CD14-positive monocyte (primary cell): Measurements from ENCODE around the gene DYNC1H1. TPM values are rescaled to one million over a fixed set of nuclear protein-coding genes. Genes with fewer than 3 reads are reported as not detected.

ENCODE experiments used
- DNase-seq, 3 donors: peaks; one replicate each; pipeline ENCODE4 v3.0.0-alpha.2; 2011 to 2022
- H2AFZ ChIP-seq: 2 replicates; pipeline ENCODE4 v1.6.0; 2012; ENCODE audit warnings: mild to moderate bottlenecking, low read depth, low read length, inconsistent platforms; ENCODE audit not compliant: insufficient read depth, poor library complexity, severe bottlenecking
- H3K27ac ChIP-seq, 2 donors: 1 replicate in 1 of 2; 2 replicates in 1 of 2; pipeline ENCODE4 v1.5.1; 2012 to 2013; ENCODE audit warnings: low read length in 2 of 2, control low read depth in 1 of 2, inconsistent platforms in 1 of 2, low read depth in 1 of 2, mild to moderate bottlenecking in 1 of 2
- H3K27me3 ChIP-seq, 2 donors: one replicate each; pipeline versions ENCODE4 v1.6.0 to v1.6.1; 2011 to 2013; ENCODE audit warnings: low read length in 2 of 2; ENCODE audit not compliant: control insufficient read depth in 2 of 2, insufficient read depth in 2 of 2
- H3K36me3 ChIP-seq, 2 donors: replicated peaks in 1 of 2; 1 replicate in 1 of 2; 2 replicates in 1 of 2; pipeline versions ENCODE4 v1.5.1 to v1.6.1; 2012 to 2013; ENCODE audit warnings: low read length in 2 of 2, control low read depth in 1 of 2, inconsistent platforms in 1 of 2, mild to moderate bottlenecking in 1 of 2; ENCODE audit not compliant: insufficient read depth in 2 of 2, control insufficient read depth in 1 of 2
- H3K4me1 ChIP-seq, 2 donors: 1 replicate in 1 of 2; 2 replicates in 1 of 2; pipeline versions ENCODE4 v1.5.1 to v1.6.1; 2012 to 2013; ENCODE audit warnings: low read length in 2 of 2, control low read depth in 1 of 2, inconsistent platforms in 1 of 2, mild to moderate bottlenecking in 1 of 2, moderate library complexity in 1 of 2; ENCODE audit not compliant: insufficient read depth in 2 of 2, control insufficient read depth in 1 of 2
- H3K4me2 ChIP-seq: replicated peaks from 2 replicates; pipeline ENCODE3; 2012; ENCODE audit warnings: low read length, moderate library complexity, mild to moderate bottlenecking; ENCODE audit not compliant: poor library complexity, severe bottlenecking; ENCODE audit errors: extremely low read depth
- H3K4me3 ChIP-seq, 3 experiments: fragments of 200-600 bp in 1 of 3; sonication (generic) in 1 of 3; replicated peaks in 1 of 3; 1 replicate in 2 of 3; 2 replicates in 1 of 3; pipeline ENCODE4 v1.5.1; 2011 to 2013; ENCODE audit warnings: low read length in 3 of 3, mild to moderate bottlenecking in 3 of 3, control low read depth in 2 of 3, low read depth in 2 of 3, inconsistent platforms in 1 of 3, moderate library complexity in 1 of 3
- H3K79me2 ChIP-seq: 2 replicates; pipeline ENCODE4 v1.6.0; 2012; ENCODE audit warnings: mild to moderate bottlenecking, control low read depth, inconsistent platforms, low read length, moderate library complexity; ENCODE audit not compliant: insufficient read depth
- H3K9ac ChIP-seq: 2 replicates; pipeline ENCODE4 v1.6.0; 2017; ENCODE audit warnings: low read length, mild to moderate bottlenecking; ENCODE audit not compliant: insufficient read depth, poor library complexity, severe bottlenecking
- H3K9me3 ChIP-seq, 2 donors: replicated peaks in 1 of 2; 1 replicate in 1 of 2; 2 replicates in 1 of 2; pipeline versions ENCODE4 v1.5.1 to v1.6.1; 2012 to 2013; ENCODE audit warnings: low read length in 2 of 2, control low read depth in 1 of 2; ENCODE audit not compliant: control insufficient read depth in 1 of 2, insufficient read depth in 1 of 2
- H4K20me1 ChIP-seq: 2 replicates; pipeline ENCODE4 v1.6.0; 2012; ENCODE audit warnings: mild to moderate bottlenecking, low read length, control low read depth, moderate library complexity; ENCODE audit not compliant: insufficient read depth
- H3K27ac Mint-ChIP-seq, 7 donors: one replicate each; pipeline ENCODE4 v1.8.0; 2020; ENCODE audit warnings: mild to moderate bottlenecking in 7 of 7, mixed read lengths in 7 of 7, moderate library complexity in 6 of 7, inconsistent platforms in 2 of 7
- H3K27me3 Mint-ChIP-seq, 3 donors: one replicate each; pipeline ENCODE4 v1.8.0; 2021 to 2022; ENCODE audit warnings: low read depth in 3 of 3, mild to moderate bottlenecking in 3 of 3, mixed read lengths in 3 of 3, moderate library complexity in 3 of 3, inconsistent platforms in 1 of 3
- H3K36me3 Mint-ChIP-seq, 2 donors: one replicate each; pipeline ENCODE4 v1.8.0; 2020; ENCODE audit warnings: mixed read lengths in 2 of 2, inconsistent platforms in 1 of 2, mild to moderate bottlenecking in 1 of 2
- H3K4me1 Mint-ChIP-seq: one replicate; pipeline ENCODE4 v1.8.0; 2020; ENCODE audit warnings: mild to moderate bottlenecking, mixed read lengths
- H3K4me3 Mint-ChIP-seq, 2 donors: one replicate each; pipeline ENCODE4 v1.8.0; 2020; ENCODE audit warnings: mild to moderate bottlenecking in 2 of 2, mixed read lengths in 2 of 2, moderate library complexity in 1 of 2
- H3K9me3 Mint-ChIP-seq, 7 donors: one replicate each; pipeline ENCODE4 v1.8.0; 2020 to 2022; ENCODE audit warnings: mixed read lengths in 7 of 7, mild to moderate bottlenecking in 6 of 7, moderate library complexity in 6 of 7, inconsistent platforms in 2 of 7
- CTCF ChIP-seq: fragments of 200-600 bp; IDR thresholded peaks from one replicate; pipeline ENCODE4 v1.8.0; 2022; ENCODE audit warnings: antibody characterized with exemption, mild to moderate bottlenecking
- WGBS: methylation state at CpG from one replicate; pipeline ENCODE4 v1.1.5; 2013; ENCODE audit warnings: missing lambda C conversion rate; ENCODE audit not compliant: insufficient coverage; 5-methylcytosine and 5-hydroxymethylcytosine counted together
- intact Hi-C, 2 donors: fragments of 100-400 bp; cut with micrococcal nuclease; formaldehyde crosslinking; loops; one replicate each; pipeline versions ENCODE4 v1.15.0 to v1.15.1; 2023
- polyA plus RNA-seq, 3 donors: library from polyadenylated mRNA; depleted of rRNA in 1 of 3; unstranded in 2 of 3; stranded (reverse) in 1 of 3; fragments of 300-500 nt in 2 of 3; fragments of >200 nt in 1 of 3; fragmentation: Illumina TruSeq in 2 of 3; gene quantifications; 1 replicate in 2 of 3; 2 replicates in 1 of 3; pipeline ENCODE4 v1.2.3, GENCODE V29; 2012 to 2021

Gene DYNC1H1
- polyA plus RNA-seq, 3 donors, result 14.7 to 87.3 (median 23.6) TPM

GRCh38 chr14:101979666-101980065, 15.3 kb downstream of the DYNC1H1 start:
- Mint-ChIP-seq H3K27ac (peak overlapping the region in 3 of 7 donors; percentile 34 to 76 (median 48)), H3K4me1 (peaks cover 5% of the 10 kb centered on the region), H3K27me3 (peaks cover 0 to 2% (median 0%) of the 10 kb centered on the region in 3 donors), H3K4me3 (no peak overlapping the region), H3K36me3 (peaks cover 63 to 90% of the 10 kb centered on the region in 2 donors), H3K9me3 (peaks cover 0 to 4% (median 0%) of the 10 kb centered on the region in 7 donors)
- no peaks in the 10 kb centered on the region for H3K9me3 ChIP-seq
- no peak for TF ChIP-seq CTCF
- no peak overlapping the region for H3K4me2 ChIP-seq
- H3K27ac ChIP-seq, result no peak overlapping the region
- WGBS, result 100% methylated on average over 3 of the region's 6 CpGs
- H4K20me1 ChIP-seq, result peaks cover 74% of the 10 kb centered on the region
- H3K9ac ChIP-seq, result no peak overlapping the region
- peaks cover 33% of the 10 kb centered on the region for H3K79me2 ChIP-seq
- no peak overlapping the region for H3K4me3 ChIP-seq
- H3K27me3 ChIP-seq, result no peaks in the 10 kb centered on the region
- DNase-seq, result no peak
- peaks cover 67 to 92% of the 10 kb centered on the region in 2 donors for H3K36me3 ChIP-seq
- H2AFZ ChIP-seq, result no peak overlapping the region
- intact Hi-C loops, result loop anchor here in 1 of 2 donors (2.0 kb wide), 1 partner anchor 19 kb away; no protein-coding TSS in a partner anchor
- peaks cover 3 to 8% of the 10 kb centered on the region in 2 donors for H3K4me1 ChIP-seq

- peaks cover 27% of the 10 kb centered on the region for H3K79me2 ChIP-seq
- H3K27ac ChIP-seq, result peak overlapping the region; percentile 13 to 74
- peaks cover 68% of the 10 kb centered on the region for H4K20me1 ChIP-seq
- intact Hi-C loops, result loop anchor here in 1 of 2 donors (2.0 kb wide), 1 partner anchor 19 kb away; no protein-coding TSS in a partner anchor
- H3K9me3 ChIP-seq, result no peaks in the 10 kb centered on the region
- Mint-ChIP-seq H3K27me3 (peaks cover 0 to 2% (median 0%) of the 10 kb centered on the region in 3 donors), H3K27ac (peak overlapping the region; percentile 31 to 91 (median 59)), H3K4me1 (peaks cover 5% of the 10 kb centered on the region), H3K36me3 (peaks cover 63 to 90% of the 10 kb centered on the region in 2 donors), H3K4me3 (no peak overlapping the region), H3K9me3 (peaks cover 0 to 4% (median 0%) of the 10 kb centered on the region in 7 donors)
- no peak for DNase-seq
- H3K27me3 ChIP-seq, result no peaks in the 10 kb centered on the region
- WGBS, result 90% methylated on average over 7 of the region's 10 CpGs
- H3K4me2 ChIP-seq, result no peak overlapping the region
- H3K4me1 ChIP-seq, result peaks cover 3 to 8% of the 10 kb centered on the region in 2 donors
- no peak overlapping the region for H3K4me3 ChIP-seq
- TF ChIP-seq CTCF, result no peak
- no peak overlapping the region for H2AFZ ChIP-seq
- peaks cover 71 to 92% of the 10 kb centered on the region in 2 donors for H3K36me3 ChIP-seq
- no peak overlapping the region for H3K9ac ChIP-seq
These were observed 15.9 kb downstream of the DYNC1H1 start for GRCh38 chr14:101980251-101980650.
